ENCODE results near the gene MITF. TPM values are rescaled to one million over a fixed set of nuclear protein-coding genes. Genes with fewer than 3 reads are reported as not detected.

Gene MITF
- total RNA-seq, 1 donor from 2014 or later: 6.0 TPM

DNA sequence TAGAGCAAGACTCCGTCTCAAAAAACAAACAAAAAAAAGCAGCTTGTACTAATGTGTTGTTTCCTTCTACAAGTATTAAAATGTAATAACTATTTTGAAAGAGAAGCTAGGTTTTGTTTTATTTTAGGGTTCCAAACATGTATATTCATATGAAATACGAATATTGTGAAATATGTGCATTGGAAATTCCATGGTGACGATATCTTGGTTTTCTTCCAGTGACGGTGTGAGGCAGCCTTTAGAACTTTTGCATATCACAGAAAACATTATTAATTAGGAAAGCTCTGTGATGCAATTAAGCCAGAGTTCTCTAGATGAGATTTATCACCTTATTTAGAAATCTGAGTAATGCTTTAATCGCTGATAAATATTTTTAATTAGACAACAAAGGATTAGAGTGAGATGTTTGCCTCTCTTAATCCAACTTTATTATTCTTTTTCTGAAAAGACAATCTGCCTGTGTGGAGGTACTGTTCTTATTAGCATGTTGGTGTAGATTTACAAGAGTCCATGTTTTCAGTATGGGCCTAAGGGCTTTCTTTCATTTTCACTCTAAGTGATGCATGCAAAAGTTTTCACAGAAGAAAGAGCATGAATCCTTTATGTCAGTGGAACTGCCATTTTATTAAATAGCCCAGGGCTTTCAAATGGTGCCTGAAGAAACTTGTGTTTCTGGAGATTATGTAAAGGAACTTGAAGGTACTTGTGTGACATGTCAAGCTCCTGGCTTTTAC lies 222.6 kb downstream of the MITF start:
- Mint-ChIP-seq H3K36me3 (ENCODE audit: low read depth, unreplicated experiment) (no peaks in the 10 kb centered on the region), H3K4me3 (ENCODE audit: unreplicated experiment) (no peak overlapping the region), H3K9me3 (ENCODE audit: unreplicated experiment) (no peaks in the 10 kb centered on the region), H3K4me1 (ENCODE audit: low read depth, unreplicated experiment) (peaks cover 9% of the 10 kb centered on the region), H3K27ac (ENCODE audit: unreplicated experiment) (no peak overlapping the region), H3K27me3 (ENCODE audit: low read depth, unreplicated experiment) (no peaks in the 10 kb centered on the region)
- Histone ChIP-seq H3K27ac (ENCODE audit: low read depth, low read length) (no peak overlapping the region), H3K4me3 (ENCODE audit: insufficient read depth, low read depth, low read length) (no peak overlapping the region), H3K9me3 (ENCODE audit: insufficient read depth, low read depth, low read length) (no peaks in the 10 kb centered on the region), H3K79me2 (ENCODE audit: insufficient read depth, low read length) (no peaks in the 10 kb centered on the region), H3K4me1 (ENCODE audit: insufficient read depth, low read length) (no peaks in the 10 kb centered on the region), H3K9ac (ENCODE audit: low read length) (no peak overlapping the region), H3K27me3 (ENCODE audit: insufficient read depth, low read length) (no peaks in the 10 kb centered on the region), H3K4me2 (ENCODE audit: low read length) (no peak overlapping the region), H4K20me1 (ENCODE audit: insufficient read depth, low read length) (no peaks in the 10 kb centered on the region), H3K36me3 (ENCODE audit: insufficient read depth, low read length) (no peaks in the 10 kb centered on the region), H2AFZ (ENCODE audit: low read depth, low read length) (no peak overlapping the region)
- TF ChIP-seq EZH2 (IDR thresholded peaks at IDR 0.05; ENCODE audit: insufficient read depth, low read length) (no peak), CTCF (IDR thresholded peaks at IDR 0.05; ENCODE audit: insufficient read depth, low read depth, low read length) (no peak)
- DNase-seq (ENCODE audit: low read depth) (no peak), FAIRE-seq (no peak)

- H3K4me1 Mint-ChIP-seq (ENCODE audit: low read depth, unreplicated experiment): peaks cover 9% of the 10 kb centered on the region
- no peak overlapping the region for H3K4me3 Mint-ChIP-seq (ENCODE audit: unreplicated experiment)
- Histone ChIP-seq H3K27ac (ENCODE audit: low read depth, low read length) (no peak overlapping the region), H3K4me3 (ENCODE audit: insufficient read depth, low read depth, low read length) (no peak overlapping the region), H3K79me2 (ENCODE audit: insufficient read depth, low read length) (no peaks in the 10 kb centered on the region), H3K36me3 (ENCODE audit: insufficient read depth, low read length) (no peaks in the 10 kb centered on the region), H3K9me3 (ENCODE audit: insufficient read depth, low read depth, low read length) (no peaks in the 10 kb centered on the region), H2AFZ (ENCODE audit: low read depth, low read length) (no peak overlapping the region), H3K4me1 (ENCODE audit: insufficient read depth, low read length) (no peaks in the 10 kb centered on the region), H3K27me3 (ENCODE audit: insufficient read depth, low read length) (no peaks in the 10 kb centered on the region), H3K4me2 (ENCODE audit: low read length) (no peak overlapping the region), H4K20me1 (ENCODE audit: insufficient read depth, low read length) (no peaks in the 10 kb centered on the region), H3K9ac (ENCODE audit: low read length) (no peak overlapping the region)
- no peak for TF ChIP-seq EZH2 (IDR thresholded peaks at IDR 0.05; ENCODE audit: insufficient read depth, low read length)
- TF ChIP-seq CTCF (IDR thresholded peaks at IDR 0.05; ENCODE audit: insufficient read depth, low read depth, low read length): no peak
- no peaks in the 10 kb centered on the region for H3K36me3 Mint-ChIP-seq (ENCODE audit: low read depth, unreplicated experiment)
- DNase-seq (ENCODE audit: low read depth): no peak
- no peaks in the 10 kb centered on the region for H3K27me3 Mint-ChIP-seq (ENCODE audit: low read depth, unreplicated experiment)
- no peak for FAIRE-seq
- no peak overlapping the region for H3K27ac Mint-ChIP-seq (ENCODE audit: unreplicated experiment)
- H3K9me3 Mint-ChIP-seq (ENCODE audit: unreplicated experiment): no peaks in the 10 kb centered on the region
These were observed 224.4 kb downstream of the MITF start for GRCh38 chr3:69963643-69964042.

DNA sequence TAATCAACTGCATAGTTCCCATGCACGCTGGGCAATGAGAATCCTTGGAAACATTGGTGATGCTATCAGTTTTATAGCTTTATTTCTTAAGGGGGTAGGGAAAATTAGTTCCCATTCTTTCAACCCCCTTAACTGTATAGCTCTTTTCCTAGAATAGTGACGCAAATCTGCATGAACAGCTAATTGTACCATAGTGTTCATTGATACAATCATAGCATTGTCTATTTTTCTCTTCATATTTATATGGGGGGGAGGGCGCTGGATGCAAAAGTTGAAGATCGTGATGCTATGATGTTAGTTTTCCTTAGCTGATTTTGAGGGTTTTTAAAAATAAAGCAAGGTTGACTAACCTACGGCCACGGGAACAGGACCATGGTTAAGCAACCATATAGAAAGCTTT lies 227.9 kb downstream of the MITF start:
- Histone ChIP-seq H3K27ac (ENCODE audit: low read depth, low read length) (no peak overlapping the region), H4K20me1 (ENCODE audit: insufficient read depth, low read length) (no peaks in the 10 kb centered on the region), H2AFZ (ENCODE audit: low read depth, low read length) (no peak overlapping the region), H3K4me2 (ENCODE audit: low read length) (no peak overlapping the region), H3K27me3 (ENCODE audit: insufficient read depth, low read length) (no peaks in the 10 kb centered on the region), H3K9ac (ENCODE audit: low read length) (no peak overlapping the region), H3K4me1 (ENCODE audit: insufficient read depth, low read length) (no peaks in the 10 kb centered on the region), H3K4me3 (ENCODE audit: insufficient read depth, low read depth, low read length) (no peak overlapping the region), H3K9me3 (ENCODE audit: insufficient read depth, low read depth, low read length) (no peaks in the 10 kb centered on the region), H3K79me2 (ENCODE audit: insufficient read depth, low read length) (no peaks in the 10 kb centered on the region), H3K36me3 (ENCODE audit: insufficient read depth, low read length) (no peaks in the 10 kb centered on the region)
- Mint-ChIP-seq H3K4me1 (ENCODE audit: low read depth, unreplicated experiment) (no peaks in the 10 kb centered on the region), H3K4me3 (ENCODE audit: unreplicated experiment) (no peak overlapping the region), H3K9me3 (ENCODE audit: unreplicated experiment) (no peaks in the 10 kb centered on the region), H3K27me3 (ENCODE audit: low read depth, unreplicated experiment) (no peaks in the 10 kb centered on the region), H3K36me3 (ENCODE audit: low read depth, unreplicated experiment) (no peaks in the 10 kb centered on the region), H3K27ac (ENCODE audit: unreplicated experiment) (no peak overlapping the region)
- FAIRE-seq (no peak), DNase-seq (ENCODE audit: low read depth) (no peak)
- TF ChIP-seq EZH2 (IDR thresholded peaks at IDR 0.05; ENCODE audit: insufficient read depth, low read length): no peak
- TF ChIP-seq CTCF (IDR thresholded peaks at IDR 0.05; ENCODE audit: insufficient read depth, low read depth, low read length): no peak
